Measurements from ENCODE around the gene COL26A1.
"Not testable (repeated sequence)": the region's sequence is repeated elsewhere in the genome, so short reads cannot be mapped to it uniquely, and the experiment has no call there.

Gene COL26A1

GRCh38 chr7:101402081-101402779 lies 39.6 kb downstream of the COL26A1 start:
- DNase-seq (ENCODE audit: low read depth) = no peak

GRCh38 chr7:101402835-101403234 lies 40.2 kb downstream of the COL26A1 start:
- no peak for DNase-seq (ENCODE audit: low read depth)

- DNase-seq (ENCODE audit: low read depth) = no peak
These were observed 42.9 kb downstream of the COL26A1 start for GRCh38 chr7:101405474-101406067.

GRCh38 chr7:101410743-101411507 lies 48.2 kb downstream of the COL26A1 start:
- DNase-seq (ENCODE audit: low read depth) = no peak

GRCh38 chr7:101411508-101411874 lies 48.8 kb downstream of the COL26A1 start:
- no peak for DNase-seq (ENCODE audit: low read depth)

- no peak for DNase-seq (ENCODE audit: low read depth)
These were observed 50.3 kb downstream of the COL26A1 start for GRCh38 chr7:101412976-101413375.

- no peak for DNase-seq (ENCODE audit: low read depth)
These were observed 56.0 kb downstream of the COL26A1 start for GRCh38 chr7:101418694-101419093.

GRCh38 chr7:101419831-101420230 lies 57.2 kb downstream of the COL26A1 start:
- DNase-seq (ENCODE audit: low read depth) = no peak

GRCh38 chr7:101420436-101420835 lies 57.8 kb downstream of the COL26A1 start:
- DNase-seq (ENCODE audit: low read depth) = no peak

- no peak for DNase-seq (ENCODE audit: low read depth)
These were observed 59.9 kb downstream of the COL26A1 start for GRCh38 chr7:101422356-101423195.

- no peak for DNase-seq (ENCODE audit: low read depth)
These were observed 63.8 kb downstream of the COL26A1 start for GRCh38 chr7:101426303-101427011.

- DNase-seq (ENCODE audit: low read depth) = no peak
These were observed 65.6 kb downstream of the COL26A1 start for GRCh38 chr7:101428093-101428866.

GRCh38 chr7:101432316-101432715 lies 69.6 kb downstream of the COL26A1 start:
- DNase-seq (ENCODE audit: low read depth) = no peak

GRCh38 chr7:101433688-101434087 lies 71.0 kb downstream of the COL26A1 start:
- no peak for DNase-seq (ENCODE audit: low read depth)

GRCh38 chr7:101434155-101434554 lies 71.5 kb downstream of the COL26A1 start:
- DNase-seq (ENCODE audit: low read depth) = not testable (repeated sequence)

- no peak for DNase-seq (ENCODE audit: low read depth)
These were observed 73.0 kb downstream of the COL26A1 start for GRCh38 chr7:101435461-101436220.

GRCh38 chr7:101436221-101436735 lies 73.6 kb downstream of the COL26A1 start:
- DNase-seq (ENCODE audit: low read depth) = no peak

GRCh38 chr7:101436857-101437576 lies 74.3 kb downstream of the COL26A1 start:
- no peak for DNase-seq (ENCODE audit: low read depth)

- no peak for DNase-seq (ENCODE audit: low read depth)
These were observed 79.2 kb downstream of the COL26A1 start for GRCh38 chr7:101441890-101442289.

Data from T-helper 22 cell (primary cell).